ENCODE results near the gene ADH5. TPM values are rescaled to one million over a fixed set of nuclear protein-coding genes. Genes with fewer than 3 reads are reported as not detected.

Gene ADH5
- total and polyA plus RNA-seq, 2 donors (not counting 1 experiment from before 2014, with no cell fraction given) = 23.9 to 65.6 TPM

- Histone ChIP-seq H4K20me1 (ENCODE audit: control insufficient read depth, insufficient read depth, low read length, poor library complexity, severe bottlenecking) (no peaks in the 10 kb centered on the region), H2AFZ (ENCODE audit: insufficient read depth, low read depth, low read length, poor library complexity, severe bottlenecking) (no peak overlapping the region), H3K79me2 (ENCODE audit: control insufficient read depth, insufficient read depth, low read length) (no peaks in the 10 kb centered on the region), H3K9me3 (ENCODE audit: control extremely low read depth in 1 of 3, control insufficient read depth in 2 of 3, insufficient read depth in 1 of 3, low read length in 2 of 3) (peaks cover 0 to 9% (median 1%) of the 10 kb centered on the region in 3 donors), H3K36me3 (replicated peaks in 1 of 2; ENCODE audit: control extremely low read depth in 1 of 2, control insufficient read depth in 1 of 2, extremely low read depth in 1 of 2, insufficient read depth in 2 of 2, low read length in 1 of 2) (no peaks in the 10 kb centered on the region), H3K27ac (ENCODE audit: low read length in 2 of 2) (no peak overlapping the region), H3K4me1 (ENCODE audit: control insufficient read depth in 2 of 2, insufficient read depth in 2 of 2, low read length in 2 of 2) (peaks cover 2 to 5% of the 10 kb centered on the region in 2 donors), H3K9ac (ENCODE audit: low read length) (no peak overlapping the region), H3K27me3 (replicated peaks in 1 of 4; ENCODE audit: control extremely low read depth in 1 of 4, control insufficient read depth in 3 of 4, insufficient read depth in 4 of 4, low read length in 3 of 4) (no peaks in the 10 kb centered on the region), H3K4me2 (replicated peaks; ENCODE audit: low read depth, low read length, poor library complexity, severe bottlenecking) (no peak overlapping the region), H3K4me3 (ENCODE audit: control extremely low read depth in 1 of 5, extremely low read depth in 1 of 5, insufficient read depth in 1 of 5, low read depth in 2 of 5, low read length in 4 of 5) (no peak overlapping the region)
- no peak overlapping the region for H3K4me3 Mint-ChIP-seq
- no peak overlapping the region for H3K27ac Mint-ChIP-seq
- no peak for DNase-seq
- H3K4me1 Mint-ChIP-seq = peaks cover 5% of the 10 kb centered on the region
- ATAC-seq (ENCODE audit: low read depth) = no peak
- CTCF ChIA-PET = interaction anchor here (1.7 kb wide), 1 partner anchor 18 kb away, joined by 6 read pairs; no protein-coding TSS in a partner anchor
- TF ChIP-seq CTCF (IDR thresholded peaks at IDR 0.05) (no peak), EZH2 (IDR thresholded peaks at IDR 0.05; ENCODE audit: borderline replicate concordance, insufficient read depth, low read depth, low read length, poor library complexity, severe bottlenecking) (no peak)
- intact Hi-C loops (cut with micrococcal nuclease) = loop anchor here (5.0 kb wide), 1 partner anchor 41 kb away; the partner anchor contains the start of gene METAP1
- H3K9me3 Mint-ChIP-seq (ENCODE audit: insufficient read depth) = no peaks in the 10 kb centered on the region
- no peaks in the 10 kb centered on the region for H3K27me3 Mint-ChIP-seq
- WGBS (ENCODE audit: insufficient coverage) = no CpG with 5 or more reads among the region's 1 CpG
- POLR2A ChIA-PET = no interaction called here
These were observed 50.4 kb downstream of the ADH5 start for GRCh38 chr4:99038213-99038612.

- ChIA-PET CTCF (no interaction called here), POLR2A (no interaction called here)
- no peak overlapping the region for H3K4me3 Mint-ChIP-seq
- ATAC-seq (ENCODE audit: low read depth) (no peak), DNase-seq (no peak)
- H3K36me3 ChIP-seq (replicated peaks in 1 of 2; ENCODE audit: control extremely low read depth in 1 of 2, control insufficient read depth in 1 of 2, extremely low read depth in 1 of 2, insufficient read depth in 2 of 2, low read length in 1 of 2) = no peaks in the 10 kb centered on the region
- TF ChIP-seq CTCF (IDR thresholded peaks at IDR 0.05) = no peak
- H3K4me1 ChIP-seq (ENCODE audit: control insufficient read depth in 2 of 2, insufficient read depth in 2 of 2, low read length in 2 of 2) = peaks cover 9 to 16% of the 10 kb centered on the region in 2 donors
- intact Hi-C loops (cut with micrococcal nuclease) = no loop called here
- H3K9me3 Mint-ChIP-seq (ENCODE audit: insufficient read depth) = no peaks in the 10 kb centered on the region
- no peak overlapping the region for H3K4me2 ChIP-seq (replicated peaks; ENCODE audit: low read depth, low read length, poor library complexity, severe bottlenecking)
- H3K9ac ChIP-seq (ENCODE audit: low read length) = no peak overlapping the region
- H3K27ac Mint-ChIP-seq = no peak overlapping the region
- no peaks in the 10 kb centered on the region for H4K20me1 ChIP-seq (ENCODE audit: control insufficient read depth, insufficient read depth, low read length, poor library complexity, severe bottlenecking)
- H3K4me1 Mint-ChIP-seq = peaks cover 16% of the 10 kb centered on the region
- H2AFZ ChIP-seq (ENCODE audit: insufficient read depth, low read depth, low read length, poor library complexity, severe bottlenecking) = no peak overlapping the region
- peaks cover 25% of the 10 kb centered on the region for H3K79me2 ChIP-seq (ENCODE audit: control insufficient read depth, insufficient read depth, low read length)
- WGBS (ENCODE audit: insufficient coverage) = no CpG with 5 or more reads among the region's 4 CpGs
- peaks cover 0 to 9% (median 1%) of the 10 kb centered on the region in 3 donors for H3K9me3 ChIP-seq (ENCODE audit: control extremely low read depth in 1 of 3, control insufficient read depth in 2 of 3, insufficient read depth in 1 of 3, low read length in 2 of 3)
- H3K27me3 Mint-ChIP-seq = no peaks in the 10 kb centered on the region
- H3K27ac ChIP-seq (ENCODE audit: low read length in 2 of 2) = no peak overlapping the region
- H3K27me3 ChIP-seq (replicated peaks in 1 of 4; ENCODE audit: control extremely low read depth in 1 of 4, control insufficient read depth in 3 of 4, insufficient read depth in 4 of 4, low read length in 3 of 4) = no peaks in the 10 kb centered on the region
- H3K4me3 ChIP-seq (ENCODE audit: control extremely low read depth in 1 of 5, extremely low read depth in 1 of 5, insufficient read depth in 1 of 5, low read depth in 2 of 5, low read length in 4 of 5) = no peak overlapping the region
These were observed 54.6 kb downstream of the ADH5 start for GRCh38 chr4:99033956-99034355.
